Left ventricle myocardium inferior (tissue), 1 donor: ENCODE data around the gene ZNF582. TPM values are rescaled to one million over a fixed set of nuclear protein-coding genes. Genes with fewer than 3 reads are reported as not detected.

ENCODE experiments used
- DNase-seq: peaks from one replicate; pipeline ENCODE4 v3.0.0-alpha.2; 2020
- H3K27ac ChIP-seq: fragments of 200-600 bp; replicated peaks from 2 replicates; pipeline ENCODE4 v1.8.0; 2021
- H3K27me3 ChIP-seq: fragments of 200-600 bp; 2 replicates; pipeline ENCODE4 v1.8.0; 2021; ENCODE audit warnings: low read depth
- H3K36me3 ChIP-seq: fragments of 200-600 bp; 2 replicates; pipeline ENCODE4 v1.8.0; 2021
- H3K4me1 ChIP-seq: fragments of 200-600 bp; 2 replicates; pipeline ENCODE4 v1.8.0; 2021
- H3K4me3 ChIP-seq: fragments of 200-600 bp; 2 replicates; pipeline ENCODE4 v1.8.0; 2021; ENCODE audit warnings: mild to moderate bottlenecking, moderate library complexity
- H3K9me3 ChIP-seq: fragments of 200-600 bp; replicated peaks from 2 replicates; pipeline ENCODE4 v1.8.0; 2021
- intact Hi-C: fragments of 100-400 bp; cut with micrococcal nuclease; formaldehyde crosslinking; loops from one replicate; pipeline ENCODE4 v1.11.0; 2022
- total RNA-seq: library from RNA; stranded (reverse); fragmentation: NEBNext Ultra II Directional; extraction: Animal tissue kit (Norgen Biotek cat#: 25700); gene quantifications from one replicate; pipeline ENCODE4 v1.2.1, GENCODE V29; 2021
- TF ChIP-seq, protein P1 (sequence below): fragments of 200-600 bp; IDR thresholded peaks from 2 replicates; pipeline ENCODE4 v1.8.0; 2021; ENCODE audit warnings: antibody characterized with exemption, mild to moderate bottlenecking, borderline replicate concordance
- donor health status: DM: no; HTN: yes; CAD: no; lungs with severe emphysema.

ZNF582 gene
- total RNA-seq, 1 donor from 2014 or later: 4.4 TPM

DNA sequence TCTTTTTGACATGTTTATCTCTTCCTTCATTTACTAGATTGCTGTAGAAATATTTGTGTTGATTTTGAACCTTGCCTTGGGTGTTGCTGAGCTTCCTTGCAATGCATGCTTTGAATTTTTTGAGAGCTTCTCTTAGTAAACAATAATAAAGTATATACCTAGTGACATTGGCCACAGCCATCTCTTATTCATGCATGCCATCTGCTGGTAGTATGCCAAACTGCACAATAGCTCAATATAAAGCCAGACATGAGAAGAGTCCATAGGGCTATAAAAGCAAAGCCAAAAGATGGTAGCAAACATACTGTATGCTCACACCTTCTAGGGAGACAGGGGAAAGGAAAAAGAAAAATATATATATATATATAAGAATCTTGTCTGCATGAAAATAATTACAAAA is 59.8 kb downstream of the ZNF582 start:
- H3K27ac ChIP-seq: no peak overlapping the region
- intact Hi-C loops: no loop called here
- H3K9me3 ChIP-seq: peaks cover 18% of the 10 kb centered on the region
- H3K36me3 ChIP-seq: no peaks in the 10 kb centered on the region
- no peak for DNase-seq
- no peaks in the 10 kb centered on the region for H3K27me3 ChIP-seq
- TF ChIP-seq, protein P1, sequence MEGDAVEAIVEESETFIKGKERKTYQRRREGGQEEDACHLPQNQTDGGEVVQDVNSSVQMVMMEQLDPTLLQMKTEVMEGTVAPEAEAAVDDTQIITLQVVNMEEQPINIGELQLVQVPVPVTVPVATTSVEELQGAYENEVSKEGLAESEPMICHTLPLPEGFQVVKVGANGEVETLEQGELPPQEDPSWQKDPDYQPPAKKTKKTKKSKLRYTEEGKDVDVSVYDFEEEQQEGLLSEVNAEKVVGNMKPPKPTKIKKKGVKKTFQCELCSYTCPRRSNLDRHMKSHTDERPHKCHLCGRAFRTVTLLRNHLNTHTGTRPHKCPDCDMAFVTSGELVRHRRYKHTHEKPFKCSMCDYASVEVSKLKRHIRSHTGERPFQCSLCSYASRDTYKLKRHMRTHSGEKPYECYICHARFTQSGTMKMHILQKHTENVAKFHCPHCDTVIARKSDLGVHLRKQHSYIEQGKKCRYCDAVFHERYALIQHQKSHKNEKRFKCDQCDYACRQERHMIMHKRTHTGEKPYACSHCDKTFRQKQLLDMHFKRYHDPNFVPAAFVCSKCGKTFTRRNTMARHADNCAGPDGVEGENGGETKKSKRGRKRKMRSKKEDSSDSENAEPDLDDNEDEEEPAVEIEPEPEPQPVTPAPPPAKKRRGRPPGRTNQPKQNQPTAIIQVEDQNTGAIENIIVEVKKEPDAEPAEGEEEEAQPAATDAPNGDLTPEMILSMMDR: peak; percentile 74
- H3K4me3 ChIP-seq: no peak overlapping the region
- H3K4me1 ChIP-seq: no peaks in the 10 kb centered on the region

Other genes starting within 250 kb of the ZNF582 start
- not detected for gene GALP, start 217.5 kb downstream of the ZNF582 start, total RNA-seq
- gene ZSCAN5B, start 195.8 kb downstream of the ZNF582 start, total RNA-seq: not detected
- gene ZSCAN5C, start 191.3 kb downstream of the ZNF582 start, total RNA-seq: not detected
- 0.55 TPM for gene EDDM13, start 120.8 kb downstream of the ZNF582 start, total RNA-seq
- gene ZSCAN5A, start 78.7 kb downstream of the ZNF582 start, total RNA-seq: 16.7 TPM
- gene ZNF583, start 10.8 kb upstream of the ZNF582 start, total RNA-seq: 7.0 TPM
- gene ZNF667, start 83.8 kb upstream of the ZNF582 start, total RNA-seq: 5.6 TPM
- gene ZNF471, start 114.3 kb upstream of the ZNF582 start, total RNA-seq: 6.9 TPM
- 6.0 TPM for gene ZFP28, start 145.4 kb upstream of the ZNF582 start, total RNA-seq
- 4.3 TPM for gene ZNF470, start 173.9 kb upstream of the ZNF582 start, total RNA-seq
- 5.8 TPM for gene ZNF71, start 201.8 kb upstream of the ZNF582 start, total RNA-seq
- gene SMIM17, start 249.6 kb upstream of the ZNF582 start, total RNA-seq: not detected